ENCODE data around the gene CAPN10.

Gene CAPN10

DNA sequence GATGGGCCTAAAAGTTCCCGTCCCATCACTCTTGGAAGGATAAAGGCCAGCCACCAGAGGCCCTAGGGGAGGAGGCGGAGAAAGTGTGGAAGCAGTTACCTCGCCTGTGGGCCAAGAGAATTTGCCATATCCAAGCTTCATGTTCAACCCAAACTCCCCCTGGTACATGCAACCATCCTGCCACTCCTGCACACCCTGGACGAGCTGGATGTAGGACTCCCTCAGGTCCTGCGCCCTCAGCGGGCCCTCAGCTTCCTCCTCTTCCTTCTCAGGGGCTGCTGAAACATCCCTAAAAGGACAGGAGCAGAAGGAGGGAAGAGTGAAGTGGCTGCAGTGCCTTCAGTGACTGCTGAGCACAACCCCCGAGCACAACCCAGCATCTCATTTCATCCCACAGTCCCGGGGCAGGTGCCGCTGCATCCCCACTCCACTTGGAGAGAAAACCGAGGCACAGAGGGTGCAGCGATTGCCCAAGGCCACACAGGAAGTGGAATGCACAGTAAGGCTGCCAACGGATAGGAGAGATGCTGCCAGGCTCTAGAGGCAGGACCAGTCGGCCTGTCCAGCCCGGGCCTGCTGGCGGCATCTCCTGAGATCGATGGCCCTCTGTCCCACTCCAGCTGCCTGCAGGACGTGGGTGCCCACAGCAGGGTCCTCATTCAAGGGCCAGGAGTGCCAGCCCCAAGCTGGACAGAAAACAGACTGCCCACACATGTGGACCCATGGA, 31.6 kb upstream of the CAPN10 start:
- no peak for TF ChIP-seq RAD21 (IDR thresholded peaks at IDR 0.05; ENCODE audit: low read depth)
- no peak for TF ChIP-seq REST (IDR thresholded peaks at IDR 0.05; ENCODE audit: low read depth)

DNA sequence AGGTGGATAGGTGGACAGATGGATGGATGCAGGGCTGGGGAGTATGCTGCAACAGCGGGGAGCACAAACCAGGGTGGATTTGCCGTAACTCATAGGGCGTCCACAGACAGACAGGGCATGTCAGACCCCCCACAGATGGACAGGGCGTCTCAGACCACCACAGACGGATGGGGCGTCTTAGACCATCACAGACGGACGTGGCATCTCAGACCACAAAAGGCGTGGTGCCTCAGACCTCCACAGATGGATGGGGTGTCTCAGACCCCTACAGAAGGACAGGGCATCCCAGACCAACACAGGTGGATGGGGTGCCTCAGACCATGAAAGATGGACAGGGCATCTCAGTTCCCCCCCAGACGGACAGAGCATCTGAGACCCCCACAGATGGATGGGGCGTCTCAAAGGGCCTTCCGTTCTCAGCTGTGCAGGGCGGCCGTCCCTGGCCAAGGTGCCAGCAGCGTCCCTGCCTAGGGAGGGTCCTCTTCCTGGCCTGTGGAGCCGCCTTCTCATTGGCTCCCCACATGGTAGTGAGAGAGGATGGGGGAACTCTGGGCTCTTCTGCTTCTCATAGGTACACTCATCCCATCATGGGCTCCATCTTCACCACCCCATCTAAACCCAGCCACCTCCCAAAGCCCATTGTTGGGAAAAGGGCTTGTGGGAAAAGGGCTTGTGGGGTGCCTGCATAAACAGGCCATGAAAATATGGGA, 30.8 kb upstream of the CAPN10 start:
- TF ChIP-seq YY1 (IDR thresholded peaks at IDR 0.05; ENCODE audit: low read depth): no peak
- TF ChIP-seq TEAD4 (IDR thresholded peaks at IDR 0.05): no peak
- TF ChIP-seq FOXM1 (IDR thresholded peaks at IDR 0.05; ENCODE audit: borderline replicate concordance, low read depth): no peak
- no peak for TF ChIP-seq TAF1 (IDR thresholded peaks at IDR 0.05; ENCODE audit: low read depth)
- no peak for TF ChIP-seq EP300 (IDR thresholded peaks at IDR 0.05; ENCODE audit: borderline replicate concordance)
- TF ChIP-seq CREB1 (IDR thresholded peaks at IDR 0.05; ENCODE audit: low read depth): no peak
- TF ChIP-seq RAD21 (IDR thresholded peaks at IDR 0.05; ENCODE audit: low read depth): no peak
- TF ChIP-seq, protein P1, sequence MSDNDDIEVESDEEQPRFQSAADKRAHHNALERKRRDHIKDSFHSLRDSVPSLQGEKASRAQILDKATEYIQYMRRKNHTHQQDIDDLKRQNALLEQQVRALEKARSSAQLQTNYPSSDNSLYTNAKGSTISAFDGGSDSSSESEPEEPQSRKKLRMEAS (IDR thresholded peaks at IDR 0.05): no peak
- TF ChIP-seq TCF12 (IDR thresholded peaks at IDR 0.05; ENCODE audit: low read depth): no peak
- no peak for TF ChIP-seq ZBTB7A (IDR thresholded peaks at IDR 0.05; ENCODE audit: low read depth)
- TF ChIP-seq, protein P2, sequence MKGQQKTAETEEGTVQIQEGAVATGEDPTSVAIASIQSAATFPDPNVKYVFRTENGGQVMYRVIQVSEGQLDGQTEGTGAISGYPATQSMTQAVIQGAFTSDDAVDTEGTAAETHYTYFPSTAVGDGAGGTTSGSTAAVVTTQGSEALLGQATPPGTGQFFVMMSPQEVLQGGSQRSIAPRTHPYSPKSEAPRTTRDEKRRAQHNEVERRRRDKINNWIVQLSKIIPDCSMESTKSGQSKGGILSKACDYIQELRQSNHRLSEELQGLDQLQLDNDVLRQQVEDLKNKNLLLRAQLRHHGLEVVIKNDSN (IDR thresholded peaks at IDR 0.05): no peak
- TF ChIP-seq REST (IDR thresholded peaks at IDR 0.05; ENCODE audit: low read depth): no peak
- TF ChIP-seq NFIC (IDR thresholded peaks at IDR 0.05): no peak
- TF ChIP-seq CEBPB (IDR thresholded peaks at IDR 0.05): no peak

- TF ChIP-seq YY1 (IDR thresholded peaks at IDR 0.05; ENCODE audit: low read depth): no peak
- TF ChIP-seq, protein P2 (IDR thresholded peaks at IDR 0.05): no peak
- no peak for TF ChIP-seq EP300 (IDR thresholded peaks at IDR 0.05; ENCODE audit: borderline replicate concordance)
- no peak for TF ChIP-seq CREB1 (IDR thresholded peaks at IDR 0.05; ENCODE audit: low read depth)
- no peak for TF ChIP-seq CEBPB (IDR thresholded peaks at IDR 0.05)
Measured at GRCh38 chr2:240556553-240557100, 29.9 kb upstream of the CAPN10 start.

DNA sequence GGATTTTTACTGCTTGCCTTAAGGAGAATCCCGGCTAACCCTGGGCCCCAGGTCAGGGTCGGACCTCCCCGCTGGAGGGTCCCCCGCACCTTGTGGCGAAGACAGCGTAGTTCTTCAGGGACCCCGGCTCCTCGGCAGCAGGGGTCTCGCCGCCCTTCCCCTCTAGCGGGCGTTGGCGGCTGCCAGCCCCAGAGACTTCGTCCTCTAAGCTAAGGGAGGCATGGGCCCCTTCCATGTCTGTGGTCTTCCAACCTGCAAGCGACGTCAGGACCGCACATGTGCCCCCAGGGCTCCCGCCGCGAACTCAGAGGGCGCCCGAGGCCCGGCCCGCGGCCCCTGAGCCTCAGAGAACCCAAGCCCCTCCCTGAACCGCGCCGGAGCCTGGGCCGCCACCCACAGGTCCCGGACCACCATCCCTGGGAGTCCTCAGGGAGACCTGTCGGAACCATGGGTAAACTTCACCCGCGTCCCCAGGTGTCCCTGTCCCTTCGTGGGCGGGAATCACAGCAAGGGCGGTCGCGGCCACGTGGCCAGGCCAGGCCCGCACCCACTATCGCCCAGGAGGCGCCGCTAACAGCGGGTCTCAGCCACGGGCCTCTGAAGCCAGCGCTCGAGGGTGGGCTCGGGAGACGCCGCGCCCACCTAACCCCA, 29.3 kb upstream of the CAPN10 start:
- TF ChIP-seq REST (IDR thresholded peaks at IDR 0.05; ENCODE audit: low read depth): no peak
- no peak for TF ChIP-seq CREB1 (IDR thresholded peaks at IDR 0.05; ENCODE audit: low read depth)
- TF ChIP-seq NFIC (IDR thresholded peaks at IDR 0.05): no peak
- no peak for TF ChIP-seq EP300 (IDR thresholded peaks at IDR 0.05; ENCODE audit: borderline replicate concordance)
- no peak for TF ChIP-seq TCF12 (IDR thresholded peaks at IDR 0.05; ENCODE audit: low read depth)
- TF ChIP-seq CEBPB (IDR thresholded peaks at IDR 0.05): no peak
- TF ChIP-seq FOXM1 (IDR thresholded peaks at IDR 0.05; ENCODE audit: borderline replicate concordance, low read depth): no peak
- no peak for TF ChIP-seq ZBTB7A (IDR thresholded peaks at IDR 0.05; ENCODE audit: low read depth)
- TF ChIP-seq TEAD4 (IDR thresholded peaks at IDR 0.05): no peak
- no peak for TF ChIP-seq RAD21 (IDR thresholded peaks at IDR 0.05; ENCODE audit: low read depth)
- TF ChIP-seq, protein P2 (IDR thresholded peaks at IDR 0.05): no peak

Measured in Ishikawa (cell line).